ENCODE data around the gene IL31. TPM values are rescaled to one million over a fixed set of nuclear protein-coding genes. Genes with fewer than 3 reads are reported as not detected.

IL31 gene
- total and polyA plus RNA-seq, 8 donors = not detected

- Histone ChIP-seq H3K4me1 (no peaks in the 10 kb centered on the region), H3K27me3 (no peaks in the 10 kb centered on the region), H3K27ac (no peak overlapping the region), H3K4me3 (no peak overlapping the region), H3K36me3 (no peaks in the 10 kb centered on the region), H3K9me3 (no peaks in the 10 kb centered on the region)
- 82 to 90% methylated on average over 10 of the region's 10 CpGs for WGBS, 2 donors
- FAIRE-seq = no peak
- intact Hi-C loops (cut with DNase I) = no loop called here
- TF ChIP-seq CTCF (IDR thresholded peaks at IDR 0.05) = no peak
- ATAC-seq = no peak
- no peak for DNase-seq
Observed at GRCh38 chr12:122167356-122167925, 6.6 kb downstream of the IL31 start.

- intact Hi-C loops (cut with DNase I) = no loop called here
Observed at GRCh38 chr12:122166422-122167349, 7.3 kb downstream of the IL31 start.

GRCh38 chr12:122162976-122163375 is 11.0 kb downstream of the IL31 start:
- Histone ChIP-seq H3K4me1 (no peaks in the 10 kb centered on the region), H3K27me3 (no peaks in the 10 kb centered on the region), H3K27ac (no peak overlapping the region), H3K36me3 (no peaks in the 10 kb centered on the region), H3K4me3 (no peak overlapping the region), H3K9me3 (no peaks in the 10 kb centered on the region)
- intact Hi-C loops (cut with DNase I) = no loop called here
- WGBS, 2 donors = 74 to 81% methylated on average over 3 of the region's 3 CpGs
- ATAC-seq (no peak), DNase-seq (no peak), FAIRE-seq (no peak)
- TF ChIP-seq CTCF (IDR thresholded peaks at IDR 0.05) = no peak

More at GRCh38 chr12:122166422-122167349, 7.3 kb downstream of the IL31 start:
- Histone ChIP-seq H3K27me3 (no peaks in the 10 kb centered on the region), H3K4me3 (no peak overlapping the region), H3K9me3 (no peaks in the 10 kb centered on the region), H3K36me3 (no peaks in the 10 kb centered on the region), H3K27ac (no peak overlapping the region), H3K4me1 (no peaks in the 10 kb centered on the region)
- FAIRE-seq = no peak
- TF ChIP-seq CTCF (IDR thresholded peaks at IDR 0.05) = no peak
- WGBS, 2 donors = 73 to 75% methylated on average over 22 of the region's 22 CpGs
- DNase-seq = no peak
- ATAC-seq = no peak

GRCh38 chr12:122161682-122162081 is 12.3 kb downstream of the IL31 start:
- ATAC-seq (no peak), FAIRE-seq (no peak), DNase-seq (no peak)
- no peak for TF ChIP-seq CTCF (IDR thresholded peaks at IDR 0.05)
- WGBS, 2 donors = 77 to 81% methylated on average over 8 of the region's 8 CpGs
- Histone ChIP-seq H3K4me3 (no peak overlapping the region), H3K36me3 (no peaks in the 10 kb centered on the region), H3K9me3 (no peaks in the 10 kb centered on the region), H3K27ac (no peak overlapping the region), H3K27me3 (no peaks in the 10 kb centered on the region), H3K4me1 (no peaks in the 10 kb centered on the region)
- intact Hi-C loops (cut with DNase I) = no loop called here

GRCh38 chr12:122160761-122161160 is 13.3 kb downstream of the IL31 start:
- TF ChIP-seq CTCF (IDR thresholded peaks at IDR 0.05) = no peak
- intact Hi-C loops (cut with DNase I) = no loop called here

More at GRCh38 chr12:122160761-122161160, 13.3 kb downstream of the IL31 start:
- Histone ChIP-seq H3K4me3 (no peak overlapping the region), H3K36me3 (no peaks in the 10 kb centered on the region), H3K9me3 (no peaks in the 10 kb centered on the region), H3K27ac (no peak overlapping the region), H3K4me1 (no peaks in the 10 kb centered on the region), H3K27me3 (no peaks in the 10 kb centered on the region)
- FAIRE-seq (no peak), DNase-seq (no peak), ATAC-seq (no peak)
- WGBS, 2 donors = 85 to 89% methylated on average over 11 of the region's 11 CpGs

All from pancreas (tissue), 10 donors.